Transverse colon (tissue), 4 donors: Measurements from ENCODE around the gene TAMALIN.

ENCODE experiments used
- EP300 ChIP-seq: sonication (generic); formaldehyde crosslinking; IDR thresholded peaks from one replicate; pipeline ENCODE4 v1.6.1; 2017; ENCODE audit warnings: antibody characterized with exemption, low read depth
- POLR2A ChIP-seq: fragments of 450-650 bp; IDR thresholded peaks from one replicate; pipeline ENCODE4 v1.6.1; 2016; ENCODE audit warnings: antibody characterized with exemption, mild to moderate bottlenecking, moderate library complexity
- POLR2AphosphoS5 ChIP-seq, 3 donors: sonication (generic); formaldehyde crosslinking; IDR thresholded peaks; one replicate each; pipeline ENCODE4 v1.6.1; 2016; ENCODE audit warnings: antibody characterized with exemption in 3 of 3
- TF ChIP-seq, protein P1 (sequence below), 5 experiments: fragments of 200-600 bp in 3 of 5; fragments of 450-650 bp in 2 of 5; sonication (generic) in 3 of 5; IDR thresholded peaks; 1 replicate in 2 of 5; 2 replicates in 3 of 5; pipeline ENCODE4 v1.5.1; 2016 to 2017; ENCODE audit warnings: antibody characterized with exemption in 5 of 5, inconsistent platforms in 3 of 5, mild to moderate bottlenecking in 2 of 5, moderate library complexity in 1 of 5

- TF ChIP-seq, protein P1, sequence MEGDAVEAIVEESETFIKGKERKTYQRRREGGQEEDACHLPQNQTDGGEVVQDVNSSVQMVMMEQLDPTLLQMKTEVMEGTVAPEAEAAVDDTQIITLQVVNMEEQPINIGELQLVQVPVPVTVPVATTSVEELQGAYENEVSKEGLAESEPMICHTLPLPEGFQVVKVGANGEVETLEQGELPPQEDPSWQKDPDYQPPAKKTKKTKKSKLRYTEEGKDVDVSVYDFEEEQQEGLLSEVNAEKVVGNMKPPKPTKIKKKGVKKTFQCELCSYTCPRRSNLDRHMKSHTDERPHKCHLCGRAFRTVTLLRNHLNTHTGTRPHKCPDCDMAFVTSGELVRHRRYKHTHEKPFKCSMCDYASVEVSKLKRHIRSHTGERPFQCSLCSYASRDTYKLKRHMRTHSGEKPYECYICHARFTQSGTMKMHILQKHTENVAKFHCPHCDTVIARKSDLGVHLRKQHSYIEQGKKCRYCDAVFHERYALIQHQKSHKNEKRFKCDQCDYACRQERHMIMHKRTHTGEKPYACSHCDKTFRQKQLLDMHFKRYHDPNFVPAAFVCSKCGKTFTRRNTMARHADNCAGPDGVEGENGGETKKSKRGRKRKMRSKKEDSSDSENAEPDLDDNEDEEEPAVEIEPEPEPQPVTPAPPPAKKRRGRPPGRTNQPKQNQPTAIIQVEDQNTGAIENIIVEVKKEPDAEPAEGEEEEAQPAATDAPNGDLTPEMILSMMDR (IDR thresholded peaks at IDR 0.05) = no peak
- peak; percentile 12 for TF ChIP-seq POLR2A
- TF ChIP-seq EP300 = no peak
- TF ChIP-seq POLR2AphosphoS5 (IDR thresholded peaks at IDR 0.05) = peak in 1 of 3 donors; percentile 53
Measured at GRCh38 chr12:52005903-52006703, 643 bp upstream of the TAMALIN start.
